ENCODE data around the gene ALPI. TPM values are rescaled to one million over a fixed set of nuclear protein-coding genes. Genes with fewer than 3 reads are reported as not detected.
A peak's percentile ranks its signal among the peaks of the same experiment; 100 is the strongest.
"Not testable (repeated sequence)": the region's sequence is repeated elsewhere in the genome, so short reads cannot be mapped to it uniquely, and the experiment has no call there.

Gene ALPI
- polyA plus RNA-seq, 3 donors from 2014 or later, result not detected

GRCh38 chr2:232417489-232417888 lies 38.5 kb upstream of the ALPI start:
- Mint-ChIP-seq H3K27ac (no peak overlapping the region), H3K4me1 (peaks cover 0 to 2% of the 10 kb centered on the region in 2 donors), H3K36me3 (no peaks in the 10 kb centered on the region), H3K4me3 (no peak overlapping the region), H3K27me3 (ENCODE audit: low read depth in 3 of 3) (peaks cover 6 to 12% (median 7%) of the 10 kb centered on the region in 3 donors), H3K9me3 (no peaks in the 10 kb centered on the region)
- DNase-seq, result no peak

DNA sequence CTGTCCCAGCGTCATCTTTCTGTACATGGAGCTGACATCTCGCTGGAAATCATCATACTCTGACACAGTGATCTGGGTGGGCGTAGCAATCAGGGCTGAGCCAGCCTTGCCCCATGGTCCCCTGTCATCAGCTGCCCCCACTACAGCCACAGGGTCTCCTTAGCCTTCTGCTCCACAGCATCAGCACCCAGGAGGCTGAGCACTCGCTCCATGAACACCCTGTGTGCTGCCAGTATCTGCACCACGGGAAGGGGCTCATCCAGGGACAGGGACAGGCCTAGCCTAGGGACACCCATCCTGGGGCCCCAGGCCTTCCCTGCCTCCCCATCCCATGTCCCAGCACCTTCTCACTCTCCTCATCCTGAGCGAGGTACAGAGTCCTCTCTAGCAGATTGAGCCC lies 37.9 kb upstream of the ALPI start:
- H3K9me3 Mint-ChIP-seq, result no peaks in the 10 kb centered on the region
- H3K4me1 Mint-ChIP-seq, result peaks cover 0 to 2% of the 10 kb centered on the region in 2 donors
- H3K27me3 Mint-ChIP-seq (ENCODE audit: low read depth in 3 of 3), result peaks cover 6 to 10% (median 6%) of the 10 kb centered on the region in 3 donors
- H3K27ac Mint-ChIP-seq, result no peak overlapping the region
- DNase-seq, result no peak
- no peaks in the 10 kb centered on the region for H3K36me3 Mint-ChIP-seq
- H3K4me3 Mint-ChIP-seq, result no peak overlapping the region

DNA sequence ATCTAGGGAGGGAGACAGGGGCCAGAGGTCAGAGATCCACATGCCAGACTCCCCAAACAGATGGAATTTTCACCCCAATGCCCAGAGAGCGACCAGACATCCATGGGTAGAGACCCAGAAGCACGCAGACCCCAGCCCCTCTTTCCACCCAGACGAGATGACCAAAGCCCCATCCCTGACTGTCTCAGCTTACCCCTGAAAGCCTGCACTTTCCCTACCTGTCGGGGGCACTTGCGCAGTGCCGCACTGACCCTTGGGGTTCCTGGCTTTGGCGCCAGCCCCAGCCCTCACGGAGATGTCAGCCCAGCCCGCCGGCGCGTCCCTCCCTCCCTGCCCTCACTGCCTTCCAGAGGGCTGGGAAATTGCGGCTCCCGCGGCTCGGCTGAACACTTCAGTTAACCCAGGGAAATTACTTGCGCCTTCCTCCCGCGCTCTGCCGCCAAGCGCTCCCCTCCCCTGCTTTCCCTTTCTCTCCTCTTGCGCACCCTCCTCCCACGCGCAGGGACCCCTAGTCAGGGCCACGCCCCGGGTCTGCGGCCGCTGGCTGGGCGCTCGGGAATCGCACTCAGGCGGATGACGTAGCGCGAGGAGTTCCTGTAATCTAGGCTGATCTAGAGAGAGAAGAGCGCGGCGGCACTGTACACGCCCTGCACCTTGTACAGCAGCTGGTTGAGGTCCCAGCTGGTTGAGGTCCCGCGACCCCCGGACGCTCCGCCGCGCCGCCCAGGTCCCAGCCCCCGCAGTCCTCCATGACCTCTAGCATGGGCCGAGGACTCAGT lies 37.3 kb upstream of the ALPI start:
- no peak for DNase-seq
- Mint-ChIP-seq H3K9me3 (no peaks in the 10 kb centered on the region), H3K4me1 (peaks cover 0 to 2% of the 10 kb centered on the region in 2 donors), H3K27ac (no peak overlapping the region), H3K27me3 (ENCODE audit: low read depth in 3 of 3) (peaks cover 6 to 12% (median 8%) of the 10 kb centered on the region in 3 donors), H3K4me3 (no peak overlapping the region), H3K36me3 (no peaks in the 10 kb centered on the region)

DNA sequence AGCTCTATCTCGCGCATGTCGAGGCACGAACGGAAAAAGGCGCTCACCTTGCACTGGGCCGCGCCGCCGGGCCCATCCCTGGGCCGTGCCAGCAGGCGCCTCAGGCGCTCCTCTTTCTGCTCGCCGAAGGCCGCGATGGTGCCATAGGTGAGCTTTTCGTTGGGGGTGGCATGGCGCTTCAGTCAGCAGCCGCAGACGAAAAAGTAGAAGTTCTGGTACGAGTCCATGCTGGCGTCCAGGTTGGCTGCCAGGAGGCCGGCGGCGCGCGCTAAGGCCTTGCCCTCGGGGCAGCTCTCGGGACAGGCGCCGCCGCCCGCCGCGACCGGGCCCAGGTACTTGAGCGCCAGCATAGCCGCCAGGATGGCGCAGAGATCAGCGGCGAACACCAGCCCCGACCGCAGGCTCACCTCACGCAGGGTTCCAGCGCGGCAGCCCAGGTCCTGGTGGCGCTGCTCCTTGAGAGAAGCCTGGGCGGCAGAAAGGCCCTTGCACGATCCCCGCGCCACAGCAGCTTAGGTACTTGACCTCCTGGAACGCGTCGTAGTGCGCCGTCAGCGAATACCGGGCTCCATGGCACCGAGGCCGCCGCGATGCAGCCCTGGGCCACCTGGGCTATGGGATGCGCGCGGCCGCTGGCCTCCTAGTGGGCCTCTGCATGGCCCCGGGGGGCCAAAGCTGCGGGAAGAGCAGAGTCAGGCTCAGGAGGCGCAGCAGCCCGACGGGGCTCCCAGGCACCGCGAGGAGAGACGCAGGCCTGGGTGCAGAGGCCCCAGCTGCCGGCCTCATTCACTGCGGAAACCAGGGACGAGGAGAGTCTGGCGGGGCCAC lies 36.5 kb upstream of the ALPI start:
- Mint-ChIP-seq H3K27ac (no peak overlapping the region), H3K27me3 (ENCODE audit: low read depth in 3 of 3) (peaks cover 6 to 12% (median 11%) of the 10 kb centered on the region in 3 donors), H3K4me1 (peaks cover 0 to 2% of the 10 kb centered on the region in 2 donors), H3K36me3 (no peaks in the 10 kb centered on the region), H3K4me3 (no peak overlapping the region), H3K9me3 (no peaks in the 10 kb centered on the region)
- DNase-seq, result no peak

GRCh38 chr2:232420073-232420454 lies 35.9 kb upstream of the ALPI start:
- H3K4me3 Mint-ChIP-seq, result no peak overlapping the region
- H3K27me3 Mint-ChIP-seq (ENCODE audit: low read depth in 3 of 3), result peaks cover 6 to 12% (median 11%) of the 10 kb centered on the region in 3 donors

DNA sequence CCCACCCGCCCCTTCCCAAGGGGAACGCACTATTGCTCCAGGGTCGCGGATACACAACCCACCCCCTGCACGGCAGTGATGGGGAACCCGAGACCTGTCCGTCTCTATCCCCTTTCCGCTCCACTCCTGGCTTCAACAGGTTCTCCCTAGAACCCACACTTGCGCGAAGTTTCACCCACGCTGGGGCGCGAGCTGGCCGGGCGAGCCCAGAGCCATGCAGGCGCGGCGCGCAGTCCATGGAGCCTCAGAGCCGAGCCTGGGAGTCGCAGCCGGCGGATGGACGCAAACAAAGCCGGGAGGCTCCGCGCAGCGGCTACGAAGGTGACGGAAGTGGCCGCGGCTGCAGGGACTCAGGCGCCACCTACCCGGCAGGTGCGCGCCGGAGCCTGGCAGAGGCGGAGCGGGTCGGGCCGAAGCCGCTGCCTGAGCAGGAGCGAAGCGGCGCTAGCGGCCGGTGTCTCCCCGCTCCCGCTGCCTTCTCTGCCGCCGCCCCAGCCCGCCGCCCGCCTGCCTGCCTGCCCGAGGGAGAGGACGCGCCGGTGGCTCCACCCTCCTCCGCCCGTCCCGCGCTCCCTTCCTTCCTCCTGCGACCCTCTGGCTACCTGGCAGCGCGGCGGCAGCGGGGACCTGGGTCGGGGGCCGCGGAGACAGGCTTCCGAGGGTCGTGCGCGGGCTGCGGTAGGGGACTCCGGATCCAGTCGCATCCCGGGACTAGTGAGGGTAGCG lies 35.3 kb upstream of the ALPI start:
- Mint-ChIP-seq H3K36me3 (no peaks in the 10 kb centered on the region), H3K4me1 (peaks cover 0 to 2% of the 10 kb centered on the region in 2 donors), H3K9me3 (no peaks in the 10 kb centered on the region), H3K4me3 (peak overlapping the region in 1 of 5 donors; percentile 26), H3K27ac (no peak overlapping the region), H3K27me3 (ENCODE audit: low read depth in 3 of 3) (peaks cover 6 to 15% (median 11%) of the 10 kb centered on the region in 3 donors)
- DNase-seq, result no peak

More at GRCh38 chr2:232420073-232420454, 35.9 kb upstream of the ALPI start:
- H3K36me3 Mint-ChIP-seq, result no peaks in the 10 kb centered on the region
- H3K27ac Mint-ChIP-seq, result no peak overlapping the region
- H3K9me3 Mint-ChIP-seq, result no peaks in the 10 kb centered on the region
- peaks cover 0 to 2% of the 10 kb centered on the region in 2 donors for H3K4me1 Mint-ChIP-seq
- no peak for DNase-seq

- Mint-ChIP-seq H3K4me3 (no peak overlapping the region), H3K27me3 (ENCODE audit: low read depth in 3 of 3) (peaks cover 6 to 15% (median 11%) of the 10 kb centered on the region in 3 donors), H3K4me1 (peaks cover 0 to 2% of the 10 kb centered on the region in 2 donors), H3K36me3 (no peaks in the 10 kb centered on the region), H3K27ac (no peak overlapping the region), H3K9me3 (no peaks in the 10 kb centered on the region)
- no peak for DNase-seq
Observed at GRCh38 chr2:232421189-232421785, 34.7 kb upstream of the ALPI start.

DNA sequence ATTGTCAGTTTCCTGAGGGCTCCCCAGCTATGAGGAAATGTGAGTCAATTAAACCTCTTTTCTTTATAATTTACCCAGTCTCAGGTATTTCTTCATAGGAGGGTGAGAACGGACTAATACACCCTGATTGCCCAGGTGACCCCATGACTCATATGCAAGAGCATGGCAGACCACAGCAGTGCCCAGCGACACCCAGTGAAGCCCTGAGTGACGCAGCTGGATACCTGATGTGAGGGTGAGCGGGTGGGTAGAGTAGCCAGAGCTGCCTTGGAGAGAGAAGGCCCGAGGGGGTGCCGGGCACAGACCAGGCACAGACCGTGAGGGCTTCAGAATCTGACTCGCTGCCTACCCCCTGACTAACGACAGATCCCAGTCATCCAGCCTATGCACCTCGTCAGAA lies 33.9 kb upstream of the ALPI start:
- H3K36me3 Mint-ChIP-seq, result no peaks in the 10 kb centered on the region
- no peaks in the 10 kb centered on the region for H3K9me3 Mint-ChIP-seq
- H3K4me3 Mint-ChIP-seq, result no peak overlapping the region
- H3K4me1 Mint-ChIP-seq, result peaks cover 0 to 2% of the 10 kb centered on the region in 2 donors
- H3K27me3 Mint-ChIP-seq (ENCODE audit: low read depth in 3 of 3), result peaks cover 6 to 13% (median 11%) of the 10 kb centered on the region in 3 donors
- no peak for DNase-seq
- no peak overlapping the region for H3K27ac Mint-ChIP-seq

DNA sequence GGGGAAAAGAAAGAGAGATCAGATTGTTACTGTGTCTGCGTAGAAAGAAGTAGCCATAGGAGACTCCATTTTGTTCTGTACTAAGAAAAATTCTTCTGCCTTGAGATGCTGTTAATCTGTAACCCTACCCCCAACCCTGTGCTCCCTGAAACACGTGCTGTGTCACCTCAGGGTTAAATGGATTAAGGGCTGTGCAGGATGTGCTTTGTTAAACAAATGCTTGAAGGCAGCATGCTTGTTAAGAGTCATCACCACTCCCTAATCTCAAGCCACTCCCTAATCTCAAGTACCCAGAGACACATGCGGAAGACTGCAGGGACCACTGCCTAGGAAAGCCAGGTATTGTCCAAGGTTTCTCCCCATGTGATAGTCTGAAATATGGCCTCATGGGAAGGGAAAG lies 33.0 kb upstream of the ALPI start:
- DNase-seq, H3K9me3 Mint-ChIP-seq, H3K4me3 Mint-ChIP-seq, H3K4me1 Mint-ChIP-seq, H3K36me3 Mint-ChIP-seq, H3K27ac Mint-ChIP-seq: not testable (repeated sequence)
- peaks cover 6 to 15% (median 13%) of the 10 kb centered on the region in 3 donors for H3K27me3 Mint-ChIP-seq (ENCODE audit: low read depth in 3 of 3)

DNA sequence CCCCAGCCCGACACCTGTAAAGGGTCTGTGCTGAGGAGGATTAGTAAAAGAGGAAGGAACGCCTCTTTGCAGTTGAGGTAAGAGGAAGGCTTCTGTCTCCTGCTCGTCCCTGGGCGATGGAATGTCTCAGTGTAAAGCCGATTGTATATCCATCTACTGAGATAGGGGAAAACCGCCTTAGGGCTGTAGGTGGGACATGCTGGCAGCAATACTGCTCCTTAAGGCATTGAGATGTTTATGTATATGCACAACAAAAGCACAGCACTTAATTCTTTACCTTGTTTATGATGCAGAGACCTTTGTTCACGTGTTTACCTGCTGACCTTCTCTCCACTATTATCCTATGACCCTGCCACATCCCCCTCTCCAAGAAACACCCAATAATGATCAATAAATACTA lies 32.5 kb upstream of the ALPI start:
- H3K27me3 Mint-ChIP-seq (ENCODE audit: low read depth in 3 of 3), result peaks cover 4 to 15% (median 13%) of the 10 kb centered on the region in 3 donors
- not testable (repeated sequence) for H3K9me3 Mint-ChIP-seq, DNase-seq, H3K27ac Mint-ChIP-seq, H3K36me3 Mint-ChIP-seq, H3K4me1 Mint-ChIP-seq, H3K4me3 Mint-ChIP-seq

DNA sequence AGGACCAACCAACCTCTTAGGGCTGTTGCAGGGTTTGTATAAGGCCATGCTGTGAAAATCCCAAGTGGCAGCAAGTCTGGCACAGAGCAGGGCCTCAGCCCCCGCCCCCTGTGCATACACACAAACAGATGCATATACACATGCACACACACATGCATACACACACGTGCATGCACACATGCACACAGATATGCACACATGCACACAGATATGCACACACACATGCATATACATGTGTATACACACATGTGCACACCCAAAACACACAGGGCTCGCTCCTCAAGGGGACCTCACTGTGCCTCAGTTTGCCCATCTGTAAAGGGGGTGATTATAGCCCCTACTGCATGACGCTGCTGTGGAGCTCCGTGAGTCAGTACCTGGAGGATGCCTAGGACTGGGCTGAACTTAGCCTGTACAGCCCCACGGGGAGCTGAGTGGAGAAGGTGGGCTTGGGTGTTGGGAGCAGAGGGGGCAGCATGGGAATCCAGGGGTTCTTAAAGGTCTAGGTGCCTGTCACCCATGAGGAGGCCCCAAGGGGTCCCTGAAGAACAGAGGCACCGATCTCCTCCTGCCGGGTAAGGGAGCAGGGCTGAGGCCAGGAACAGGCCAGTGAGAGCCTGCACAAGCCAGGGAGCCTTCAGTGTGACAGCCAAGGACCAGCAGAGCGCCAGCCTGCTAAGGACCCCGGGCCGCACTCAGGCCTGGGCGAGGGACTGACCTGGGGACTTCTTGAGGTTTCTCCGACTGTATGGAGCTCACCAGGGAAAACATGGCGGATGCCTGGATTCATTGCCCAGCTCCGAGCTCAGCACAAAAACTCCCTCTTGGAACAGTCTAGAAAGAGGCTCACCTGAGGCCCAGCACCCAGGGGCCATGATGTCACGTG lies 24.0 kb upstream of the ALPI start:
- no peaks in the 10 kb centered on the region for H3K9me3 Mint-ChIP-seq
- peaks cover 0 to 8% (median 0%) of the 10 kb centered on the region in 3 donors for H3K27me3 Mint-ChIP-seq (ENCODE audit: low read depth in 3 of 3)
- H3K36me3 Mint-ChIP-seq, result no peaks in the 10 kb centered on the region
- no peak overlapping the region for H3K4me3 Mint-ChIP-seq
- DNase-seq, result no peak
- H3K27ac Mint-ChIP-seq, result no peak overlapping the region
- no peaks in the 10 kb centered on the region for H3K4me1 Mint-ChIP-seq

DNA sequence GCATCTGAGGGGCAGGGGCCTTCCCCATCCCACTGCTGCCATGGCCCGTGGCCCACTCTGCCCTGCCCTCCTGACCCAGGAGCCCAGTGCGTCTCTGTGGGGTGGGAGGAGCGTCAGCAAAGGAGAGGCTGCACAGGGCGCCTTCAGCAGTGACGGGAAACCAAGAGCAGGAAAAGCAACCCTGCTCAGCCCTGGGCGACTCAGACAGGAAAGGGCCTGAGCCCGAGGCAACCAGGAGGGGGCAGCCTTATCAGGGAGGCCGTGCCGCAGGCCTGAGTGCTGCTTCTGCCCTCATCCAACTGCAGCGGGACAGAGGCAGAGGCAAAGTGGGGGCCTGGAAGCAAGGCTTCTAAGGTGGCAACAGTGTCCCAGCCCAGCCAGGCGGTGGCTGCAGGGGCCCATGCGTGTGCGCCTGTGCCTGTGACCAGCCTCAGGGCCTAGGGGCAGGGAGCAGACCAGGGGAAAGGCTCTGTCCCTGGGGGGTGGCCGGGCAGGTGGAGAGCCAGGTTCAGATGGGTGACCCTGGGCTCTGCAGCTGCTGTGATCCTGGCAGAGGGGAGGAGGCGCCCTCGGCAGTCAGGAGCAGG lies 23.3 kb upstream of the ALPI start:
- Mint-ChIP-seq H3K36me3 (no peaks in the 10 kb centered on the region), H3K4me1 (no peaks in the 10 kb centered on the region), H3K27ac (no peak overlapping the region), H3K4me3 (no peak overlapping the region), H3K27me3 (ENCODE audit: low read depth in 3 of 3) (peaks cover 0 to 7% (median 0%) of the 10 kb centered on the region in 3 donors), H3K9me3 (no peaks in the 10 kb centered on the region)
- no peak for DNase-seq

All from immature natural killer cell (primary cell).